Hematopoietic multipotent progenitor cell treated with erythropoietin and hydrocortisone succinate and interleukin-3 and kit ligand, for 6 days (in vitro differentiated cells): ENCODE data around the gene PPP2R2C.

Experiments
- DNase-seq: peaks from one replicate; pipeline ENCODE4 v3.0.0-alpha.2; 2015

PPP2R2C gene

DNA sequence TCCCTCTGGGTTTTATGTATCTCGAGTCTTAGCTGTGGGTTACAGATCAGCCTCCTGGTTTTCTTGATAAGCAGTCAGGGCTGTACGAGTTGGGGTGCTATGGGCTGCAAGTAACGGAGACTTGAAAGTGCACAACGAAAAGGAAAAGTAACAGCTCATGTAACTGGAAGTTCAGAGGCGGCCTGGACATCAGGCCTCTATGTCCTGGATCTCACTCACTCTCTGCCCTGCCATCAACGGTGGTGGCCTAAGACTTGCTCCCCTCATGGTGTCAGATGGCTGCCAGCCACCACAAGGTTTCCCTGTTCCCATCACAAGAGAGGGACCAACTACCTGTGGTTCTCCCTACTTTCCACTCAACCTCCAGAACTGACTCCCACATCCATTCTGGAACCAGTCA, 4.8 kb downstream of the PPP2R2C start:
- DNase-seq = no peak

DNA sequence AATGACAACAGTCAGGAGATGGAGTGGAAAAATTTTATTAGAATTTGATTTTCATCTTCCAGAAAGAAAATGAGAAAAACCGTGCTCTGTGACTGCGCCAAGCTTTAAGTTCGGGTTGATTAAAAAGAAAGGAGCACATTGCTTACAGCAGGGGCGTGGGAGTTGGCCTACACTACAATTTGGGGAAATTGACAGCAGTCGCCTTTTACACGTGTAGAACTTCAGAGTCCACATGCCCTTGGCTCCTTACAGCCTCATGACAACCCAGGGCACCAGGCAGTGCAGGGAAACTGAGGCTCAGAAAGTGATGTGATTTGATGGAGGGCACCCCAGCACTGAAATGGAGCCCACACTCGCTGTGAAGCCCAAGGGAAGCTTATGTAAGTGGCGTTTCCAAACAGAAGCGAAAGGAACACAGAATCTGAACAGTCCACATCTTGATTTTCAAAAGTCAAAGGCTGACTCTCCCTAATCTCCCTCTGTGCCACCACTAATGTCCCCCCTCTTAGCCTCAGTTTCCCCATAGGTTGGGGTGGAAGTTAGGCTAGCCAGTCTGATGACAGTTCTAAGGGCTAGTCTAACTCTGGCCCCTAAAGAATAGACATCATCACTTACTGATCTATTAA, 5.5 kb downstream of the PPP2R2C start:
- no peak for DNase-seq

DNA sequence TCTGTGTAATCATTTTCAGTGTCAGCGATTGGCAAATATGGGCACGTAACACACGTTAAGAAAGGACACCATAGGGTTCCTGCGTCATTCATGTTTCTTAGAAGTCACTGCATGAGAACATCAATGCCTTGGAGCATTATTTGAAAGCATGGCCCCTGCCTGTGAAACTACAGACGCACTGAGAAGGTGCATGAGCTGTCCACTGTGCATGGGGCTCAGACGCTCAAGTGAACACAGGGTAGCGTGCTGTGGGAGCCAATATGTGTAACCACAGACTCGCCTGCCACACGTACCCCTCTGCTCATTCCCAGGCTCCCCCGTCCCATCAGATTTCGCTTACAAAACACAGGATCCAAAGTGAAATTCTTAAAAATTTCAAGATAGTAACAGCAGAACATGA, 6.5 kb downstream of the PPP2R2C start:
- DNase-seq = no peak

DNA sequence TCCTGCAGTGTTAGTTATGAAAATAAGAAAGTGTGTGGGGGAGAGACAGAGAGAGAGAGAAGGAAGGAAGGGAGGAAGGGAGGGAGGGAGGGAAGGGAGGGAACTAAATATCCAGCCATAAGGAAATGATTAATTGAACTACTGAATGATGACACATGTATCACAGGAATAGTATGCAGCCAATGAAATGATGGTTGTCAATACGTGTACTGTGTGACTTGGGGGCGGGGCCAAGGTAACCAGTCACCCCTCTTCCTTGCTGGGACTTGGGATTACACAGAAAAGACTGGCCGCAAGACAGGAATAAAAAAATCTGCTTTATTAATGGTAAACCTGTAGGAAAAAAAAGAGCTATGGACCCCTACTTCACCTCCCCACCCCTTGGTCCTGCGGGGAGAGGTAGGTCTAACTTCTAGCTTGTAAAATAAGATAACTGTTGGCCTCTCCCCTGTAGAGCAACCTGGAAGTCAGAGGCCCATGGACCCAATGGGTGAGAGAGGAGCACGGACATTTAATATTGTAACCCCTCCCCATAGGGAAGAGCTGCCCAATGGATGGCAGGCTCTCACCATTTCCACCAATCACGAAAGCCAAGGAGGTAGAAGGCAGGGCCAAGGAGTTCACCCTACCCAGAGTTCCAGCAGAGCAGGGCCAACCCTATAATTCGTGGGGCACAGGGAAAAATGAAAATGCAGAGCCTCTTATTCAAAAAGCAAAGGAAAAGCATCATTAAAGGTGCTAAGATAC, 7.4 kb downstream of the PPP2R2C start:
- no peak for DNase-seq

DNA sequence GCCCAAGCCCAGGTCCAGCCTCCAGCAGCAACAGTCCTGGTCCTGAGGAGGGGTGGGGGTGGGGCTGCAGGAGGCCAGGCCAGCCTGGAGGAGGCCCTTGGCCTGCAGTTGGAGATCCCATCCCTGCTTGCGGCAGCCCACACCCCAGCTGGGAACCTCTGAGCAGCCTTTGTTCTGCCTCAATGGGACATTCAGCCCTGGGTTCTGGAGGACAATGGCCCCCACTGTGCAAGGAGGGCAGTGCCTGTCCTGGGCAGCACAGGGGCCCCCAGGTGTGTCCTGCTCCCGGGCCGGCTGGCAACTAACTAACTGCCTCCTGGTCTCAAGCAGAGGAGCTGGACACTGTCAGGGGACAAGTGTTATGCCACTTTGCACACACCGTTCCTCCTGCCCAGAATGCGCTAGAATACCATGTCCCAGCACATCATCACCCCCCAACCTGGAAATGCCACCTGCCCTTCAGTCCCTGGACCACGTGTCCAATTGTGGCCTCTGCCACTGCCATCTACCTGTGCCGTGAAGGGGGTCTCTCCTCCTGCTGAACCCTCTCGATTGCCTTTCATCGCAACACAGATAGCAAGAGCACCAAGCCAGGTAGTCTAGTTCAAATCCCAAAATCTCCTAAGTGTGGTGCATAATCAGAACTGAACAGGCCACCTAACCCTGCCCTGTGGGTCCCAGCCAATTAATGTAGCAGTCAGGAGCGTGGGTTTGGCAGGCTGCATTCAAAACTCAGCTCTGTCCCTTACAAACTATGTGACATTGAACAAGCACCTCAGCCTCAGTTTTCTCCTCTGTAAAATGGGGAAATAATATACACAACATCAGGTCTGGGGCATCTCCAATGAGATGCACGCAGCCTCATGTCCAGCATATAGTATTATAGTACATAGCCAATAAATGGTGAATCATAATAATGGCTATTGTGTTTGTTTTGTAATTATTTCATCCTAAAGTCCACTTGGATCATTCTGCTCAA, 8.8 kb downstream of the PPP2R2C start:
- no peak for DNase-seq

DNA sequence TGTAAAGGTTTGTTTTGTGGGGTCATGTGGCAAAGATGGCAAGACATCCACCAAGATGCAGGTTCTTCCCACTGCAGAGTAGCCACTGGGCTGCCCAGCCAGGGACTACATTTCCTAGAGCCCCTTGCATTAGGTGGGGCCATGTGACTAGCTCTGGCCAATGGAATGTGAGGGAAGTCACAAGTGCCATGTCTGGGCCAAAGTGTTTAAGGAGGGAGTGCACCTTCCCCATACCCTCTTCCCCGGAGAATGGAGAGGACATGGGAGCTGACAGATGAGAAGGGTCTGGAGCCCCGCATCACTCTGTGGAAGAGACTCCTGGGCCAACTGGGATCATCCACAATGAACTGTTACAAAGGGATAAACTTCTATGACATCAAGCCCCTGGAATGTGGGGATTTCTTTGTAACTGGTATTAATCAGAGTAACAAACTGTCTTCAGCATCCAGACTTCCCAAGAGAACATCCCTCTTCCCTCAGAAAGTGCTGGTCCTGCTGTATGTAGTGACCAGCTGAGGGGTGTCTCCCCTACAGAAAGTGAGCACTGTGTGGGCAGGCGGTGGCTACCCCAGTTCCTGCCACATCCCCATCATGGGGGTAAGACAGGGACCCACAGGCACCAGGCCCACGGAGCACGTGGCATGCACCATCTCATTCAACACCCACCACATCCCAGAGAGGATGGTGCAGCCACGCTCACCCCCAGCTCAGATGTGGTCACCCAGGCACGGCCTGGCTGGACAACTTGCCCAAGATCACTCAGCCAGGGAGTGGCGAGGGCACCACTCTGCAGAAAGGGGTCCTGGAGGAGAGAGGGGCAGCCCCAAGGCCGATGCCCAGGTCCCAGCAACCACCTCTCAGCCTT, 10.9 kb downstream of the PPP2R2C start:
- no peak for DNase-seq

DNA sequence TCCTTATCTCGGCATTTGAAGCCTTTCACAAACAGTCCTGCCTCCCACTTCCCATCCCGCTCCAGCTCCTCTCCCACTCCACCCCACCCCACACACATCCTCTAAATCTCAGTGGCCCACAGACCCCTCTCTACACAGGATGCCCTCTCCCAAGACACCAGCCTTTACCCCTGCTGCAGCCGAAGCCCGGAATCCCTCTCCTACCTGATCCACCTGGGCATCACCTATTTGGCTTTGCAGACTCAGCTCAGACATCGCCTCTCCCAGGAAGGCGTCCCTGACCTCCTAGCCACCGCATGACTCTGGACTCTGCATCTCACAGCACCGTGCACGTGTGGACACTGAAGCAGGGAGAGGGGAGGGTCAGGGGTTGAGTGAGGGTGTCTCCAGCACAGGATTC, 11.5 kb downstream of the PPP2R2C start:
- no peak for DNase-seq

DNA sequence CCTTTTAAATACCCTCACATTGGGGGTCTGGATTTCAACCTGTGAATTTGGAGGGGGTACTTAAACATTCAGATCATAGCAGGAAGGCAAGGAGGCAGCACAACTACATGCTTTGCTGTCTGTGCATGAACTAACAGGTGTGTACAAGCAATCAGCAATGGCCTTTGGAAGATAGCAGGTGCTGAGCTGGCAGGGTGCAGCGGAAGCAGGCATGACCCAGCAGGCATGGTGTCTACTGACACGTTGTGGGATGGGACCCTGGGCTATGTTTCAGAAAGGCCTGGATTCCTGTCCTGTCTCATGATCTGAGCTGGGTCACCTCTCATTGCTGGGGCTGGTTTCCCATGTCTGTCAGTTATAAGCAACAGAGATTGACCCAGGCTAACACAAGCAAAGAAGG, 13.9 kb downstream of the PPP2R2C start:
- no peak for DNase-seq

DNA sequence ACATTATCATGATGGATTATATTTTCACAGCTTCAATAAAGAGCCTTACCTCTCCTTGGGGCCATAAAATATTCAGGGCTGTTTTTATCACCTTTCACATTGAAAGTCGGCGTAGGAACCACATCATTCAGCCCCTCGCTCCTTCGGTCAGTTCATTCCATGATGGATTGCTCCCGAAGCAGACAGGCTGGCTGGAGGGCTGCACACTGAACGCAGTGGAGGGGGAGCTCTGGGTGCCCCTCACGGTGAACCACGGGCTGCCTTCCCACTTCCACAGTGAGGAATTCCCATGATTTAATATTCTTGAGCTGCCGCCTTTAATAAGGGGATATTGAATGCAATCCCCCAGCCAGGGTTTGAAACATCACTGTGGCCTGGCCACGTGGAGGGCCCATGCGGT, 16.0 kb downstream of the PPP2R2C start:
- DNase-seq = no peak

DNA sequence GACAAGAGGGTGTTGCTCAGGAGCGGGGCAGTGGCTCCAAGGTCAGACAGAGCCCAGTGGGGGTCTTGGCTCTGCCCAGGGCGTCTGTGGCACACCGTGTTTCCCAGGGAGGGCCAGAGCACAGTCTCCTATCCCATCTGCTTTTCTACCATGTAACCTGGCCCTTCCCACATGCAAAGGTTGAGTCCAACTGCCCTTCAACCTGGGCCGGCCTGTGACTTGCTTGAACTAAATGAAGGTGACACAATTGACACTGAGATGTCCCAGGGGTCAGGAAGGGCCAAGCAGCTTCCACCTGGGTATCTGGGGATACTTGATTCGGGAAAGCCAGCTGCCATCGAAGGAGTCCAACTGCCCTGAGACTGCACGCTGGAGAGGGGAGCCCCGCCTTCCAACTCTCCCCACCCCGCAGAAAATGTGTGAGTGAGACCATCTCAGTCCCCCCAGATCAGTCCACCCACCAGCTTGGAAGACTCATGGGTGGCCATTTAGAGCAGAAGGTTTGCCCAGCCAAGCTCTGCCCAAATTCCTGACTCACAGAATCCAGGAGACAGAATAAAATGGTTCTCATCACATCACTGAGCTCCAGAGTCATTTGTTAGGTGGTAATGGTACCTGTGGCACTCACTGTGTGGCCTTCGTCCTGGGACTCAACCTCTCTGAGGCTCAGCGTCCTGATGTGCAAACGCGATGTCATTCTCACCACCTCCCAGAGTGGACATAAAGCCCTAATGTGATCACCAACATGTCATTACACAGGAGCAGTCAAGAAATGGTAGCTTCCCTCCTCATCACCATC, 18.1 kb downstream of the PPP2R2C start:
- no peak for DNase-seq

DNA sequence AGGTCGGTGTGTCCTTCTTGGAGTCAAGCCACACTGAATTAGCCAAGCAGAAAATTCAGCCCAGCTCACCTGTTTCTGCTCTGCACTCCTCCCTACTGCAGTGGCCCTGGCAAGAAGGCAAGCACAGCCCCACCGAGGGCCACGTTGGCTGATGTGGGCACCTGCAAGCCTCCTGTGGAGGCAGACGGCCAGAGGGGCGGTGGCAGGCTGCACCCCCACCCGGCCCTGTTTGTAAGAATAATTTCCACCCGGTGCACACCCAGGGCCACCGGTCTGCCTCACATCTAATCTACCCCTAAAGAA, 18.8 kb downstream of the PPP2R2C start:
- no peak for DNase-seq

DNA sequence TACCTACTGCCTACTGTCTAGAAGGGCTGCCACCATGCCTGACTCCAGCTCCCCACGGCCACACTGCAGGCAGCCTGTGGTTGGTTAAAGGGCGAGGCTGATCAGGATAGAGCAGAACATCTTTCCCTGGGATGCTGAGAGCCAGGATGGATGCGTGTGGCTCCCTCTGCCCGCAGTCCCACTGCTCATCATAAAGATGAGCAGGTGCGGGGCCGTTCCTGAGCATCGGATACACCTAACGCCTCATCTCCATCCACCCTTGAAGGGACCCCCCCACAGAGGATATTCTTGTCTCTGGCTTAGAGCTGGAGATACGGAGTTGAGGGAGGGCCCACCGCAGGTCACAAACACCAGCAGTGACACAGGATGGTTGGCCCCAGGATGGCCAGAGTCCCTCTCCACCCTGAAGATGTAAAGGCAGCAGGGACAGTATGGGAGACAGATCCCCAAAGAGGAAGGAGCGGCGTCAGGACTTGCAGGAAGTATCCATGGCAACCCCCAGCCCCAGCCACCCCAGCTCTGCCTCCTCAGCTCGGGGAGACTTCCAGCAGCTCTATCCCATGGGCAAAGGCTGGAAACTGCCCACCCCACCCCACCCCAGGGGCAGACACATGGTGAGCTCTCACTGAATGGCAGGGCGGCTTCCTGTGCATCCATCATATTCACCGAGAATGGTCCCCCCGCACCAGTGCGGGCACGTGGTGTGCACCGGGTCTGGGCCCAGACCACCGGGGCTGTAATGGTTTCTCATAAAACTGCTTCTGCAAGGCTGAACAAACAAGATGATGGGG, 19.3 kb downstream of the PPP2R2C start:
- no peak for DNase-seq

DNA sequence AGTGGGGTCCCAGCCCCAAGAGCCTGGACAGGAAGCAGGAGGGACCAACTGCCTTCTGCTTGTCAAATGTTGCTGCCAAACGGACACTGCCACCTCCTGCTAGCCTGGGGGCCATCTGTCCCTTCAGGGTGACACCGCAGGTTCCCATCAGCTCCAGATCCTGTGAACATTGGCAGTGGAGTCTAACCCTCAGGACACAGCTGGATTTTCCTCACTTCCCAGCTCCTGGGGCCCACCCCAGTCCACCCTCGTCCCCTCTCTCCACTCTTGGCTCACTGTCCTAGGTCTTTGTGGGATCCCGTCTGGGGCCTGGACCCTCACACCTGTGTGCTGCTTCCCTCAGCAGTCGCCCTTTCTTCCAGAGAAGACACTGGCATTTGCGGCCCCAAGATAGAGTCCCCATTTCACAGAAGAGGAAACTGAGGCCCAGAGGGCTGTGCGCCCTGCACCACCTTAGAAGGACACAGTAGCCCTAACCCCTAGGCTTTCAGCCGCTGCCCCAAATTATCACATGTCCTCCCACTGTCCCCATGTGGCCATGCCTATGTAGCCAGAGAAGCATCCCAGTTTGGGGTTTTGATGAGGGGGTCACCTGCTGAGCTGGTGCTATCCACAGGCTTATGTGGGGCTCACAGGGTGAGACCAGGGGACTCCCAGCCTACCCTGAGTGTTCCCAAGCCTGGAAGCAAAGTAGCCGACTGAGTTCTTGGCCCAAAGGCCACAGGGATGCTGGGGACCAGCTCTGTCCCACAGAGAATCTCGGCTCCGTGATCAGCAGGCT, 20.1 kb downstream of the PPP2R2C start:
- DNase-seq = no peak

DNA sequence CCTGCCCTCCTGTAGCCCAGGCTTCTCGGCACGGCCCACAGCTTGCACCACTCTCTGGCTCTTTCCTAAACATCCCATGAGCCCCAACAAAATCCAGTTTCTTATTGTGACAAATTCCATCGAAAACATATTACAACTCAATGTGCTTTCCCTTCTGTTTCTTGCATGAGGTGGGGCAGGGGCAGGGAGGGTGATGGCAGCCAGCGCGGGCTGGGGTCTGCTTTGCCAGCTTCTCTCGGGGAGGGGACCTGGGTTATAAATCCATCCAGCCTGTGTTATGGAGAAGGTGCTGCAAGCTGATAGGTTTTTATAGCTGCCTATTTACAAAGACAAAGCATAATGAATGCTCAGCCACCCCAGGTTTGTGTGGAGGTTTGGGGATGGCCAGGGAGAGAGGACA, 21.1 kb downstream of the PPP2R2C start:
- no peak for DNase-seq

DNA sequence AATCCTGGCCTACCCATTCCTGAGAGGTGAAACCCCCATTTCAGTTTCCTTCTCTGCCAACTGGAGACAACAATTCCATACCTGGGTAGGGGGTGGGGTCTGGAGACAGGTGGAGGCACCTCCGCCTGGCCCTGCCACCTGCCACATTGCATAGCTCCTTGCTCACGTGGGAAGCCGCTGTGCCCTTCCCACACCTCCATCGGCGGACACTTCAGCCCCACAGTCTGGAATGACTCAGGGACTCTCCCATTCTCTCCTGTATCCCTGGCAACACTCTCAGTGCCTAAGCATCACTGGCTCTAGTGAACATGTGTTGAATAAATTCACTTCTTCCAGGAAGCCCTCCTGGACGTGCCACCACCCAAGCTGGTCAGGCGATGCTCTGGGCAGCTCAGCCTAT, 21.7 kb downstream of the PPP2R2C start:
- no peak for DNase-seq

DNA sequence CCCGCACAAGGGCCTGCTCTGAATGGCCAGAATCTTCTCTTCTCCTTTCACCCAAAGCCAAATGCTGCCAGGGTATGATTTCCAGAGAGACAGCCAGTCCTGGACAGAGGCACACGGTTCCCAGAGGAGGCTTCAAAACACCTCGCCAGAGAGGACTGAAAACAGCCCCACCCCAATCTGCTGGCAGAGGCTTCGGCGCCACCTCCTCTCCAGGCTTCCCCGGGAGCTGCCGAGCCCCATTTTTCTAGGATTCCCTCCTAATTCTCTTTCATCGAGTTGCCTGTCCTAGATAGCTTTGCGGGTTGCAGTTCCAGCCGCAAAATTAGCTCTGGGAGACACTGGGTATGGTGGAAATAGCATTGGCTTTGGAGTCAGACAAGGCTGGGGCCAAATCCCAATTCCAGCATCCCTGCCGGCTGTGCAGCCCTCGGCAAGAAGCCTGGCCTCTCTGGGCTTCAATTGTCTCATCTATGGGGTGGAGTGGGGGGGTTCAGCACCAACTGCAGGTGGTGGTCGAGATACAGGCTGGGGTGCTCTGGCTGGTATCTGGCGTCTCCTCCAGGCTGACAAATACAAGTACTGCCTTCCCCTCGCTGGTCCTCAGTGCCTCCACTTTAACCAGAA, 22.6 kb downstream of the PPP2R2C start:
- no peak for DNase-seq

DNA sequence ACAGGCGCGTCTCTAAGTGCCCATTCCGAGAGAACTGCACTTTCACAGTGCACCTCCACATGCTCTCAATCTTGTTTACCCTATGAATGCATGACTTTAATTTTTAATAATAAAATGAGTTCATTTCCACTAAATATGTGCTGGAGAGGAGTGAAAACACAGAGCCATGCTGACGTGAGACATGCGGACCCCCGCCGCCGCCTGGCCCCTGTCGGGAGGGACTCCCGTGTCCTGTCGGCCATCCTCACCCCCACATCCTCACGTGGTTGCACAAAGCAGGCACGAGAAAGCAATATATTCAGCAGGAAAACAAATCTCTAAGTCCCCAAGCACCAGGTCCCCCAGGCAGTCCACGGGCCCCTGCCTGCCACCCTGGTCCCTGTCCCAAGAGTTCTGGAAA, 23.1 kb downstream of the PPP2R2C start:
- no peak for DNase-seq

DNA sequence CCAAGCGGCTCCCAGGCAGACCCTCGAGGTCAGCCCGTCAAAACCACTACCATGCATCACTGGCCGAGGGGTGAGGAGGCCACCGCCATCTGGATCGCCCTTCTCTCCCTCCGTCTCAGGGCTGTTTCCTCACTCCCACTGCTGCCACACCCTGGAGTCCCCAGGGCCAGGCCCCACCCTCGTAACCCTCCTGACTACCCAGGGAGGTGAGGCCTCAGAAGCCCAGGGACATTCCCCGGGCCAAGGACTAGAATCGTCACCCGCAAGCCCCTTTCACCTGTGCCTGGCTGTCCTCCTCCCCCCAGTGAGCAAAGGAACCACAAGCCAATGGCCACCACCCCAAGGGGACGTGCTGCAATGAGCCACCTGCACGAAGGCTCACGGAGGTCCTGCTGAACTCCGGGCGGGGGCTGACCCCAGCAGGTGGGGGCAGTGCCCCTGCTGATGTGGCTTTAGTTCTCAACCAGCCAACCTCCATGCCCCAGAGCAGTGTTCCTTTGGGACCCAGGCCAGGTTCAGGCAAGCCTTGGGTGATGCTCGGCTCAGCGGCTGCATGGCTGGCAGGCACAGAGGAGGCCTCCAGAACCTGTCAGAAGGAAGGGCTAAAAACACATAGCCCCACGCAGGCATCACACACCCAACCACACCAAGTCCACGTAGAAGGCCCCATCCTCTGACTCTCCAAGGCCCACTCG, 23.8 kb downstream of the PPP2R2C start:
- no peak for DNase-seq

DNA sequence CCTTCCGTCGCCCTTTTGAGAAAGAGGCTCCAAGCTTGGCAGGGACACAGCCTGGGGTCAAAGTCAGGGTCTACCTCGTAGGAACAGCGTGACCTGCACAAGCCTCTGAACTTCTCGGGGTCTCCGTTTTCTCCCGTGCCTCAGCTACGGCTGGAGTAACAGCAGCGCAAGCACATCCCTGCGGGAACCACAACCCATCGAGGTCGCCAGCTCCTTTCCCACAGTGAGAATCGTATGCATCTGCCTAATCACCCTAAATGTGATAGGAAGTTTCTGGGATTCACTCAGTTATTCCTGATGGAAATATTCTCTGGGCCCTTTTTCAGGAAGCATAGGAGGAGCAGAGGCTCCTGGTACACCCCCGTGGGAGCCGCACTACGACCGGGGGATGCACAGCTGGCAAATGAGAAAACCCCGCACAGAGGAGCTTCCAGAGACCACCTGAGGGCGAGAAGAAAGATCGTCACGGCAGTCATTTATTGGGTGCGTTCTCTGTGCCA, 24.7 kb downstream of the PPP2R2C start:
- DNase-seq = no peak
